ENCODE measurements around the gene NUP155.
A peak's percentile ranks its signal among the peaks of the same experiment; 100 is the strongest.
"Not testable (repeated sequence)": the region's sequence is repeated elsewhere in the genome, so short reads cannot be mapped to it uniquely, and the experiment has no call there.

Gene NUP155

GRCh38 chr5:37379100-37379628, 8.3 kb upstream of the NUP155 start, which contains the start of gene WDR70:
Gene WDR70, plus strand, starts transcription at chr5:37379318. Its CDS starts 50 bp downstream, at chr5:37379368.
- TF ChIP-seq, protein P1, sequence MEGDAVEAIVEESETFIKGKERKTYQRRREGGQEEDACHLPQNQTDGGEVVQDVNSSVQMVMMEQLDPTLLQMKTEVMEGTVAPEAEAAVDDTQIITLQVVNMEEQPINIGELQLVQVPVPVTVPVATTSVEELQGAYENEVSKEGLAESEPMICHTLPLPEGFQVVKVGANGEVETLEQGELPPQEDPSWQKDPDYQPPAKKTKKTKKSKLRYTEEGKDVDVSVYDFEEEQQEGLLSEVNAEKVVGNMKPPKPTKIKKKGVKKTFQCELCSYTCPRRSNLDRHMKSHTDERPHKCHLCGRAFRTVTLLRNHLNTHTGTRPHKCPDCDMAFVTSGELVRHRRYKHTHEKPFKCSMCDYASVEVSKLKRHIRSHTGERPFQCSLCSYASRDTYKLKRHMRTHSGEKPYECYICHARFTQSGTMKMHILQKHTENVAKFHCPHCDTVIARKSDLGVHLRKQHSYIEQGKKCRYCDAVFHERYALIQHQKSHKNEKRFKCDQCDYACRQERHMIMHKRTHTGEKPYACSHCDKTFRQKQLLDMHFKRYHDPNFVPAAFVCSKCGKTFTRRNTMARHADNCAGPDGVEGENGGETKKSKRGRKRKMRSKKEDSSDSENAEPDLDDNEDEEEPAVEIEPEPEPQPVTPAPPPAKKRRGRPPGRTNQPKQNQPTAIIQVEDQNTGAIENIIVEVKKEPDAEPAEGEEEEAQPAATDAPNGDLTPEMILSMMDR (IDR thresholded peaks at IDR 0.05; ENCODE audit: borderline replicate concordance, insufficient read depth, low read depth, low read length) = peak; percentile 73
- peak within 1 kb of the TSS; percentile 65 for H3K4me3 ChIP-seq (ENCODE audit: low read depth, low read length)

- H3K4me3 ChIP-seq (ENCODE audit: low read depth, low read length) = not testable (repeated sequence)
Measured at GRCh38 chr5:37378066-37378465, 7.2 kb upstream of the NUP155 start.

- TF ChIP-seq, protein P1 (IDR thresholded peaks at IDR 0.05; ENCODE audit: borderline replicate concordance, insufficient read depth, low read depth, low read length) = no peak
- no peak overlapping the region for H3K4me3 ChIP-seq (ENCODE audit: low read depth, low read length)
Measured at GRCh38 chr5:37375091-37375490, 4.2 kb upstream of the NUP155 start.

DNA sequence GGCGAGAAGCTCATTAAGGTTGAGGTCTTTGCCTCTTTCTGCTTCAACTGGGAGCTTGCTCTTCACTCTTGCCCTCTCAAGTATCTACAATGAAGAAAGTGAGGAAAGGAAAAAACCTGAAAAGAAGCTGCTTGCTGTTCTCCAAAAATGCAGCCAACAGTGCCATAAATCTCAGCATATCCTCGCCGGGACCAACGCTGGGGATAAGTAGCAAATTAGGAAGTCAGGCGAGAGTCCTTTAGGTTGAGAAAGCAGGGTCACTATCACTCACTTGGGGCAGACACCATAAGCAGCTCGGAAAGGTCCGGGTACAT, 399 bp downstream of the NUP155 start:
- H3K4me3 ChIP-seq (ENCODE audit: low read depth, low read length) = peak overlapping the region; percentile 66
- TF ChIP-seq, protein P1 (IDR thresholded peaks at IDR 0.05; ENCODE audit: borderline replicate concordance, insufficient read depth, low read depth, low read length) = no peak

DNA sequence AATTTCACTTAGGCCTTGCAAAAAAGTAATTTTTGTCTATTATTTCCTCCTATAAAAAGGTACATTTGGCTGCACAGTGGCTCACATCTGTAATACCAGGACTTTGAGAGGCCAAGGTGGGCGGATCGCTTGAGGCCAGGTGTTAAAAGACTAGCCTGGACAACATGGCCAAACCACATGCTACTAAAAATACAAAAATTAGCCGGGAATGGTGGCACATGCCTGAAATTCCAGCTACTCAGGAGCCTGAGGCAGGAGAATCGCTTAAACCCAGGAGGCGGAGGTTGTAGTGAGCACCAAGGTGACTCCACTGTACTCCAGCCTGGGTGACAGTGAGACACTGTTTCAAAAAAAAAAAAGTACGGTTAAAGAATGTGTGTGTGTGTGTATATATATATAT, 15.7 kb downstream of the NUP155 start:
- TF ChIP-seq, protein P1 (IDR thresholded peaks at IDR 0.05; ENCODE audit: borderline replicate concordance, insufficient read depth, low read depth, low read length) = no peak

GRCh38 chr5:37342741-37343140, 28.2 kb downstream of the NUP155 start:
- not testable (repeated sequence) for H3K4me3 ChIP-seq (ENCODE audit: low read depth, low read length)

More for the DNA sequence above, 15.7 kb downstream of the NUP155 start:
- no peak overlapping the region for H3K4me3 ChIP-seq (ENCODE audit: low read depth, low read length)

GRCh38 chr5:37334754-37335153, 36.2 kb downstream of the NUP155 start:
- not testable (repeated sequence) for H3K4me3 ChIP-seq (ENCODE audit: low read depth, low read length)

DNA sequence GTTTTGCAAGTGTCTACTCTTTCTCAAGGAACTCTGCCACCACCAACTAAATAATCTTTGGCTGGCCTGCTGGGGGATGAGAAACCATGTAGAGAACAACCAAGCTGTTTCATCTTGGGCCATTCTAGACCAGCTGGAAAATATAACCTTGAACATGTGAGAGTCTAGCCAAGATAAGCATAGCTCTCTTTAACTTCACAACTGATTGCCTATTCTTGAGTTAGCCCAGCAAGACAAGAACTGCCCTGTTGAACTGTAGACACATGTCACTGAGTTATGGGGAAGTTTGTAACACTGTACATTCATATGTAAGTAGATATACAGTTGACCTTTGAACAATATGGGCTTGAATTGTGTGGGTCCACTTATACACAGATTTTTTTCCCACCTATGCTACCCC, 44.4 kb downstream of the NUP155 start:
- no peak overlapping the region for H3K4me3 ChIP-seq (ENCODE audit: low read depth, low read length)
- TF ChIP-seq, protein P1 (IDR thresholded peaks at IDR 0.05; ENCODE audit: borderline replicate concordance, insufficient read depth, low read depth, low read length) = no peak

DNA sequence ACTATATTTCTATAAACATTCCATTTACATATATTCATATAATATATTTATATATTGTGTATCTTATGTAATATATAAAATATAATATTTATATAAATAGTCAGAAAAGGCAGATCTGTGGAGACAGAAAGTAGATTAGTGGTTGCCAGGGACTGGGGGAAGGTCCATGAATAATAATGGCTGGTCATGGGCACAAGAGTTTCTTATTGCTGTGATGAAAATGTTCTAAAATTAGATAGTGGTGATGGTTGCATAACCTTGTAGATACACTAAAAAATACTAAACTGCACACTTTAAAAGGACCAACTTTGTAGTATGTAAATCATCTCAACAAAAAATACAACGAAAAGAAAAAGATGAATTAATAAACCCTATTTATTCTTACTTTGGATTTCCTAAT, 47.3 kb downstream of the NUP155 start:
- TF ChIP-seq, protein P1 (IDR thresholded peaks at IDR 0.05; ENCODE audit: borderline replicate concordance, insufficient read depth, low read depth, low read length) = no peak
- H3K4me3 ChIP-seq (ENCODE audit: low read depth, low read length) = no peak overlapping the region
